H9 (cell line): ENCODE data around the gene APPL1. TPM values are rescaled to one million over a fixed set of nuclear protein-coding genes. Genes with fewer than 3 reads are reported as not detected.

Experiments used
- DNase-seq: peaks from one replicate; pipeline ENCODE4 v3.0.0-alpha.2; 2017
- H2AFZ ChIP-seq: one replicate; pipeline ENCODE4 v1.6.1; 2013; ENCODE audit warnings: mild to moderate bottlenecking, low read length, control low read depth, moderate library complexity
- H2AK5ac ChIP-seq: 2 replicates; pipeline ENCODE4 v1.6.1; 2013; ENCODE audit warnings: low read length, control low read depth, mixed read lengths; ENCODE audit not compliant: insufficient read length
- H2BK120ac ChIP-seq: one replicate; pipeline ENCODE4 v1.6.1; 2013; ENCODE audit warnings: low read depth, mild to moderate bottlenecking, low read length, control low read depth, inconsistent platforms; ENCODE audit not compliant: poor library complexity, severe bottlenecking
- H2BK12ac ChIP-seq: 2 replicates; pipeline ENCODE4 v1.6.1; 2013; ENCODE audit warnings: low read length, control low read depth, mixed read lengths, low read depth; ENCODE audit not compliant: insufficient read length
- H2BK15ac ChIP-seq: 2 replicates; pipeline ENCODE4 v1.6.1; 2013; ENCODE audit warnings: low read depth, low read length, control low read depth
- H2BK20ac ChIP-seq: one replicate; pipeline ENCODE4 v1.6.1; 2013; ENCODE audit warnings: low read depth, mild to moderate bottlenecking, low read length, control low read depth, inconsistent platforms; ENCODE audit not compliant: poor library complexity, severe bottlenecking
- H2BK5ac ChIP-seq: 2 replicates; pipeline ENCODE4 v1.6.1; 2013; ENCODE audit warnings: low read length, control low read depth, mixed read lengths; ENCODE audit not compliant: insufficient read length
- H3K14ac ChIP-seq: 2 replicates; pipeline ENCODE4 v1.6.1; 2013; ENCODE audit warnings: low read length, control low read depth; ENCODE audit not compliant: insufficient read depth
- H3K18ac ChIP-seq: 2 replicates; pipeline ENCODE4 v1.6.1; 2013; ENCODE audit warnings: low read depth, mild to moderate bottlenecking, mixed read lengths, low read length, control low read depth; ENCODE audit not compliant: insufficient read length
- H3K23ac ChIP-seq: 2 replicates; pipeline ENCODE4 v1.6.1; 2013; ENCODE audit warnings: low read length, control low read depth, mixed read lengths, low read depth; ENCODE audit not compliant: insufficient read length
- H3K23me2 ChIP-seq: 2 replicates; pipeline ENCODE4 v1.6.1; 2013; ENCODE audit warnings: low read depth, mild to moderate bottlenecking, mixed read lengths, low read length, control low read depth; ENCODE audit not compliant: insufficient read length, poor library complexity, severe bottlenecking
- H3K27ac ChIP-seq: 2 replicates; pipeline ENCODE4 v1.5.1; 2013; ENCODE audit warnings: low read length, control low read depth, mixed read lengths, low read depth; ENCODE audit not compliant: insufficient read length
- H3K27me3 ChIP-seq: 2 replicates; pipeline ENCODE4 v1.6.1; 2013; ENCODE audit warnings: low read length, control low read depth, inconsistent platforms; ENCODE audit not compliant: insufficient read depth
- H3K4ac ChIP-seq: 2 replicates; pipeline ENCODE4 v1.6.1; 2013; ENCODE audit warnings: low read depth, mild to moderate bottlenecking, control low read depth, inconsistent platforms, low read length, moderate library complexity
- H3K4me1 ChIP-seq: 2 replicates; pipeline ENCODE4 v1.6.1; 2013; ENCODE audit warnings: low read length, control low read depth, inconsistent platforms; ENCODE audit not compliant: insufficient read depth
- H3K4me2 ChIP-seq: 2 replicates; pipeline ENCODE4 v1.6.1; 2013; ENCODE audit warnings: low read length, control low read depth, mixed read lengths; ENCODE audit not compliant: insufficient read length, insufficient read depth
- H3K56ac ChIP-seq: 2 replicates; pipeline ENCODE4 v1.6.1; 2013; ENCODE audit warnings: low read depth, mild to moderate bottlenecking, mixed read lengths, low read length, control low read depth; ENCODE audit not compliant: insufficient read length
- H3K79me1 ChIP-seq: 2 replicates; pipeline ENCODE4 v1.6.1; 2013; ENCODE audit warnings: low read depth, mild to moderate bottlenecking, moderate library complexity, low read length, control low read depth, inconsistent platforms; ENCODE audit not compliant: insufficient read depth, poor library complexity, severe bottlenecking
- H3K79me2 ChIP-seq: 2 replicates; pipeline ENCODE4 v1.6.1; 2013; ENCODE audit warnings: low read length, control low read depth, inconsistent platforms; ENCODE audit not compliant: insufficient read depth
- H3K9ac ChIP-seq: 2 replicates; pipeline ENCODE4 v1.6.1; 2013; ENCODE audit warnings: low read length, control low read depth, mixed read lengths; ENCODE audit not compliant: insufficient read length; ENCODE audit errors: extremely low read depth
- H3K9me3 ChIP-seq: one replicate; pipeline ENCODE4 v1.6.1; 2013; ENCODE audit warnings: low read depth, low read length, inconsistent platforms; ENCODE audit not compliant: control insufficient read depth
- H3T11ph ChIP-seq: one replicate; pipeline ENCODE4 v1.6.1; 2013; ENCODE audit warnings: mild to moderate bottlenecking, low read length, control low read depth, inconsistent platforms
- H4K20me1 ChIP-seq: one replicate; pipeline ENCODE4 v1.6.1; 2013; ENCODE audit not compliant: control insufficient read depth, insufficient read length, insufficient read depth
- H4K5ac ChIP-seq: 2 replicates; pipeline ENCODE4 v1.6.1; 2013; ENCODE audit warnings: low read depth, mild to moderate bottlenecking, mixed read lengths, low read length, control low read depth; ENCODE audit not compliant: insufficient read length
- H4K8ac ChIP-seq: replicated peaks from 2 replicates; pipeline ENCODE4 v1.6.1; 2013; ENCODE audit warnings: low read length, control low read depth, mixed read lengths, low read depth; ENCODE audit not compliant: insufficient read length
- H4K91ac ChIP-seq: 2 replicates; pipeline ENCODE4 v1.6.1; 2013; ENCODE audit warnings: low read depth, mild to moderate bottlenecking, moderate library complexity, mixed read lengths, low read length, control low read depth; ENCODE audit not compliant: insufficient read length
- H3K27ac Mint-ChIP-seq, 3 experiments: 2 replicates in 2 of 3; 3 replicates in 1 of 3; pipeline ENCODE4 v1.8.0; 2020 to 2021; ENCODE audit warnings: mixed read lengths in 3 of 3, mild to moderate bottlenecking in 1 of 3, moderate library complexity in 1 of 3
- H3K27me3 Mint-ChIP-seq: 2 replicates; pipeline ENCODE4 v1.8.0; 2021; ENCODE audit warnings: low read depth, mild to moderate bottlenecking, moderate library complexity, mixed read lengths
- H3K36me3 Mint-ChIP-seq, 3 experiments: 2 replicates in 2 of 3; 3 replicates in 1 of 3; pipeline ENCODE4 v1.8.0; 2020 to 2021; ENCODE audit warnings: low read depth in 3 of 3, mixed read lengths in 3 of 3; ENCODE audit not compliant: insufficient read depth in 1 of 3
- H3K4me1 Mint-ChIP-seq, 2 experiments: 2 replicates each; pipeline ENCODE4 v1.8.0; 2020; ENCODE audit warnings: mixed read lengths in 2 of 2
- H3K4me3 Mint-ChIP-seq, 2 experiments: 2 replicates in 1 of 2; 3 replicates in 1 of 2; pipeline ENCODE4 v1.8.0; 2020 to 2021; ENCODE audit warnings: mild to moderate bottlenecking in 2 of 2, mixed read lengths in 2 of 2, moderate library complexity in 1 of 2
- H3K9me3 Mint-ChIP-seq, 2 experiments: 2 replicates in 1 of 2; 3 replicates in 1 of 2; pipeline ENCODE4 v1.8.0; 2020; ENCODE audit warnings: mild to moderate bottlenecking in 2 of 2, mixed read lengths in 2 of 2, moderate library complexity in 1 of 2
- CTCF ChIP-seq: fragments of 200-600 bp; sonication (generic); conservative IDR thresholded peaks from 3 replicates; pipeline ENCODE4 v1.8.0; 2021; ENCODE audit warnings: antibody characterized with exemption, mild to moderate bottlenecking
- WGBS: extraction: QIAGEN DNeasy Blood & Tissue Kit; methylation state at CpG from one replicate; pipeline ENCODE4 v1.1.7; 2013; ENCODE audit warnings: missing lambda C conversion rate, low lambda C conversion rate, mixed read lengths; ENCODE audit not compliant: insufficient read length; ENCODE audit errors: extremely low coverage; 5-methylcytosine and 5-hydroxymethylcytosine counted together
- total RNA-seq: library from RNA; stranded (reverse); gene quantifications from 2 replicates; pipeline ENCODE4 v1.2.1, GENCODE V29; 2021

Gene APPL1
- total RNA-seq, 1 experiment from 2014 or later: 34.4 TPM

GRCh38 chr3:57256844-57257243, 29.3 kb downstream of the APPL1 start:
- Histone ChIP-seq H3K27me3 (no peaks in the 10 kb centered on the region), H3K23ac (no peak overlapping the region), H3K9ac (no peak overlapping the region), H4K8ac (no peak overlapping the region), H4K20me1 (no peaks in the 10 kb centered on the region), H2BK120ac (no peak overlapping the region), H3K27ac (no peak overlapping the region), H3K14ac (no peak overlapping the region), H4K5ac (no peak overlapping the region), H3K4me2 (no peak overlapping the region), H3K56ac (no peak overlapping the region), H2BK15ac (no peak overlapping the region), H3K18ac (no peak overlapping the region), H2BK5ac (no peak overlapping the region), H3T11ph (no peak overlapping the region), H2AK5ac (no peak overlapping the region), H3K4me1 (no peaks in the 10 kb centered on the region), H2AFZ (no peak overlapping the region), H2BK12ac (no peak overlapping the region), H4K91ac (no peak overlapping the region), H3K23me2 (no peaks in the 10 kb centered on the region), H3K4ac (no peak overlapping the region), H3K79me1 (no peaks in the 10 kb centered on the region), H2BK20ac (no peak overlapping the region), H3K9me3 (no peaks in the 10 kb centered on the region), H3K79me2 (no peaks in the 10 kb centered on the region)
- no peak for DNase-seq
- no CpG with 5 or more reads among the region's 3 CpGs for WGBS
- Mint-ChIP-seq H3K4me3 (no peak overlapping the region), H3K36me3 (peaks cover 20 to 49% (median 46%) of the 10 kb centered on the region in 3 experiments), H3K9me3 (no peaks in the 10 kb centered on the region), H3K27me3 (no peaks in the 10 kb centered on the region), H3K27ac (no peak overlapping the region), H3K4me1 (no peaks in the 10 kb centered on the region)
- TF ChIP-seq CTCF: no peak
